Left lung (tissue), 10 donors: Measurements from ENCODE around the gene FAM171A2. TPM values are rescaled to one million over a fixed set of nuclear protein-coding genes. Genes with fewer than 3 reads are reported as not detected.

Experiments used
- ATAC-seq: fragments of 200-7000 bp; cut with Tn5 transposase; one replicate; pipeline ENCODE4 v1.9.1; 2020; ENCODE audit warnings: moderate library complexity
- DNase-seq, 4 donors: peaks; one replicate each; pipeline ENCODE4 v3.0.0-alpha.2; 2013 to 2020
- H3K27ac ChIP-seq, 2 donors: fragments of 200-600 bp; sonication (generic) in 1 of 2; one replicate each; pipeline versions ENCODE4 v1.5.0 to v1.8.0; 2020 to 2021
- H3K27me3 ChIP-seq, 2 donors: fragments of 200-600 bp; sonication (generic) in 1 of 2; one replicate each; pipeline versions ENCODE4 v1.5.0 to v1.8.0; 2020 to 2021
- H3K36me3 ChIP-seq, 2 donors: fragments of 200-600 bp; sonication (generic) in 1 of 2; one replicate each; pipeline versions ENCODE4 v1.5.0 to v1.8.0; 2020 to 2021
- H3K4me1 ChIP-seq, 2 donors: fragments of 200-600 bp; one replicate each; pipeline ENCODE4 v1.8.0; 2021
- H3K4me3 ChIP-seq, 2 donors: fragments of 200-600 bp; sonication (generic) in 1 of 2; one replicate each; pipeline versions ENCODE4 v1.5.0 to v1.8.0; 2020 to 2021; ENCODE audit warnings: mild to moderate bottlenecking in 1 of 2
- H3K9me3 ChIP-seq, 2 donors: fragments of 200-600 bp; sonication (generic) in 1 of 2; one replicate each; pipeline versions ENCODE4 v1.5.0 to v1.8.0; 2020 to 2021
- CTCF ChIP-seq, 2 donors: fragments of 200-600 bp; sonication (generic) in 1 of 2; IDR thresholded peaks; one replicate each; pipeline versions ENCODE4 v1.5.0 to v1.8.0; 2021; ENCODE audit warnings: antibody characterized with exemption in 2 of 2
- intact Hi-C, 2 donors: fragments of 100-400 bp; cut with DNase I; formaldehyde crosslinking; loops; one replicate each; pipeline versions ENCODE4 v1.11.2 to v1.14.2; 2022
- polyA plus RNA-seq, 6 donors: library from polyadenylated mRNA; unstranded; fragments of 120-200 nt; gene quantifications; one replicate each; pipeline ENCODE4 v1.2.1, GENCODE V29; 2013; ENCODE audit not compliant: insufficient read length in 6 of 6
- total RNA-seq, 2 donors: library from RNA; stranded (reverse); fragmentation: NEBNext Ultra II Directional; extraction: Animal tissue kit (Norgen Biotek cat#: 25700); gene quantifications; one replicate each; pipeline ENCODE4 v1.2.1, GENCODE V29; 2021
- donor health status: DM: no; HTN: yes; CAD: no.
- donor health status: DM: no; HTN: no; CAD: no.

The FAM171A2 gene
- total and polyA plus RNA-seq, 8 donors: 1.4 to 34.0 (median 29.4) TPM

- Histone ChIP-seq H3K27me3 (no peaks in the 10 kb centered on the region), H3K27ac (peak overlapping the region in 1 of 2 donors; percentile 28), H3K4me1 (peaks cover 0 to 52% of the 10 kb centered on the region in 2 donors), H3K36me3 (no peaks in the 10 kb centered on the region), H3K4me3 (no peak overlapping the region), H3K9me3 (no peaks in the 10 kb centered on the region)
- ATAC-seq (peak; percentile 86), DNase-seq (peak in 1 of 4 donors; percentile 74)
- TF ChIP-seq CTCF (IDR thresholded peaks at IDR 0.05): no peak
- intact Hi-C loops: no loop called here
These were observed 25.0 kb downstream of the FAM171A2 start for GRCh38 chr17:44338702-44339101.

GRCh38 chr17:44335968-44336367 lies 27.7 kb downstream of the FAM171A2 start:
- ATAC-seq: no peak
- no peak overlapping the region for H3K27ac ChIP-seq
- DNase-seq: no peak
- H3K27me3 ChIP-seq: no peaks in the 10 kb centered on the region
- peaks cover 0 to 77% of the 10 kb centered on the region in 2 donors for H3K4me1 ChIP-seq
- no peaks in the 10 kb centered on the region for H3K36me3 ChIP-seq
- TF ChIP-seq CTCF (IDR thresholded peaks at IDR 0.05): no peak
- no peak overlapping the region for H3K4me3 ChIP-seq
- no peaks in the 10 kb centered on the region for H3K9me3 ChIP-seq
- intact Hi-C loops: no loop called here

GRCh38 chr17:44335564-44335963 lies 28.1 kb downstream of the FAM171A2 start:
- peaks cover 0 to 77% of the 10 kb centered on the region in 2 donors for H3K4me1 ChIP-seq
- no peaks in the 10 kb centered on the region for H3K36me3 ChIP-seq
- TF ChIP-seq CTCF (IDR thresholded peaks at IDR 0.05): no peak
- DNase-seq (no peak), ATAC-seq (peak; percentile 33)
- intact Hi-C loops: no loop called here
- H3K4me3 ChIP-seq: no peak overlapping the region
- H3K27me3 ChIP-seq: no peaks in the 10 kb centered on the region
- H3K27ac ChIP-seq: peak overlapping the region in 1 of 2 donors; percentile 77
- H3K9me3 ChIP-seq: no peaks in the 10 kb centered on the region

- Histone ChIP-seq H3K4me1 (peaks cover 0 to 68% of the 10 kb centered on the region in 2 donors), H3K9me3 (no peaks in the 10 kb centered on the region), H3K36me3 (no peaks in the 10 kb centered on the region), H3K27me3 (no peaks in the 10 kb centered on the region), H3K4me3 (no peak overlapping the region), H3K27ac (peak overlapping the region; percentile 17 to 77)
- intact Hi-C loops: no loop called here
- DNase-seq (no peak), ATAC-seq (no peak)
- no peak for TF ChIP-seq CTCF (IDR thresholded peaks at IDR 0.05)
These were observed 28.9 kb downstream of the FAM171A2 start for GRCh38 chr17:44334727-44335126.

GRCh38 chr17:44334315-44334714 lies 29.3 kb downstream of the FAM171A2 start:
- ATAC-seq (no peak), DNase-seq (no peak)
- H3K4me1 ChIP-seq: peaks cover 0 to 64% of the 10 kb centered on the region in 2 donors
- H3K4me3 ChIP-seq: no peak overlapping the region
- peak overlapping the region in 1 of 2 donors; percentile 77 for H3K27ac ChIP-seq
- no peaks in the 10 kb centered on the region for H3K27me3 ChIP-seq
- TF ChIP-seq CTCF (IDR thresholded peaks at IDR 0.05): no peak
- no peaks in the 10 kb centered on the region for H3K36me3 ChIP-seq
- intact Hi-C loops: no loop called here
- H3K9me3 ChIP-seq: no peaks in the 10 kb centered on the region
